ENCODE measurements around the gene NMNAT1. TPM values are rescaled to one million over a fixed set of nuclear protein-coding genes. Genes with fewer than 3 reads are reported as not detected.
A peak's percentile ranks its signal among the peaks of the same experiment; 100 is the strongest.

NMNAT1 gene
- total and polyA plus RNA-seq, 7 donors, result 5.1 to 14.6 (median 9.7) TPM

GRCh38 chr1:9927259-9927658 lies 16.0 kb upstream of the NMNAT1 start:
- H3K4me1 ChIP-seq, result no peaks in the 10 kb centered on the region
- 85 to 93% methylated on average over 5 of the region's 5 CpGs for WGBS, 2 donors
- no peaks in the 10 kb centered on the region for H3K9me3 ChIP-seq
- no peaks in the 10 kb centered on the region for H3K27me3 ChIP-seq
- no peak overlapping the region for H3K4me3 ChIP-seq
- intact Hi-C loops (cut with DNase I), result no loop called here
- DNase-seq, result no peak
- H3K36me3 ChIP-seq, result peaks cover 0 to 45% (median 5%) of the 10 kb centered on the region in 4 donors
- H3K27ac ChIP-seq, result no peak overlapping the region
- TF ChIP-seq POLR2AphosphoS5 (IDR thresholded peaks at IDR 0.05), result no peak
- no peak for TF ChIP-seq POLR2A (IDR thresholded peaks at IDR 0.05)
- no peak for TF ChIP-seq CTCF (IDR thresholded peaks at IDR 0.05)
- no peak for TF ChIP-seq EP300 (IDR thresholded peaks at IDR 0.05)

GRCh38 chr1:9929431-9930385 lies 13.6 kb upstream of the NMNAT1 start:
- WGBS, 2 donors, result 85 to 90% methylated on average over 15 of the region's 15 CpGs

DNA sequence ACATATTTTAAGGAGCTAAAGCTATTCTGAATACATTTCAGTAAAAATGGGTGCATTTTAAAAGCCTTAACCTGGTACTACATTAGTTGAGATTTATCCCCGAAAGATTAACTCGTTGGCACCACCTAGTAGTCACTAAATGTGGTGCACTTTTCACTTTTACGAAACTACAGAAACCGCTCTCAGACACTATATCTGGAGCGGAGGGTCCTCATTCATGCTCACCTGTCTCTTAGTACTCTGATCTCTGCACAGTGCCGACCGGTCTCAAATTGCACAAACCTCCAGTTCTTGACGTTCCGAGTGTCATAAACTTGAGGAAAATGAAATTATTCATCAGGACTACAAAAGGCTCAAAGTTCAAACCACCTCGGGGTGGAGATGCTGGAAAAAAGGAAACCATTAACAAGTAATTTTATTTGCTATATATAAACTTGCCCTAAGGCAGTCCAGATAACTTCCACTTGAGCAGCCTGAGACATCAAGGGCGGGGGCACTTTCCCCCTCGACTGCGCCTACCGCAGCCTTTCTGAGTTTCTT lies 806 bp upstream of the NMNAT1 start:
- no peaks in the 10 kb centered on the region for H3K27me3 ChIP-seq
- H3K36me3 ChIP-seq, result peaks cover 0 to 19% (median 2%) of the 10 kb centered on the region in 4 donors
- TF ChIP-seq POLR2AphosphoS5 (IDR thresholded peaks at IDR 0.05) (no peak), CTCF (IDR thresholded peaks at IDR 0.05) (peak in 3 of 4 experiments; percentile 29 to 35 (median 30)), POLR2A (IDR thresholded peaks at IDR 0.05) (no peak), EP300 (IDR thresholded peaks at IDR 0.05) (no peak)
- 0 to 1% methylated on average over 14 of the region's 14 CpGs for WGBS, 2 donors
- H3K27ac ChIP-seq, result peak overlapping the region; percentile 87 to 91 (median 88)
- peaks cover 0 to 22% (median 20%) of the 10 kb centered on the region in 4 donors for H3K4me1 ChIP-seq
- H3K4me3 ChIP-seq, result peak overlapping the region; percentile 65 to 75 (median 72)
- no peaks in the 10 kb centered on the region for H3K9me3 ChIP-seq
- no peak for DNase-seq
- intact Hi-C loops (cut with DNase I), result loop anchor here (2.0 to 10.0 kb wide), 5 partner anchors 32 to 482 kb away; partner anchors contain the start of genes CTNNBIP1 and UBE4B

More at GRCh38 chr1:9929431-9930385, 13.6 kb upstream of the NMNAT1 start:
- intact Hi-C loops (cut with DNase I), result no loop called here
- H3K27ac ChIP-seq, result peak overlapping the region in 1 of 4 donors; percentile 21
- H3K4me3 ChIP-seq, result no peak overlapping the region
- no peaks in the 10 kb centered on the region for H3K9me3 ChIP-seq
- H3K4me1 ChIP-seq, result no peaks in the 10 kb centered on the region
- DNase-seq, result no peak
- TF ChIP-seq EP300 (IDR thresholded peaks at IDR 0.05), result no peak
- TF ChIP-seq CTCF (IDR thresholded peaks at IDR 0.05), result no peak
- no peak for TF ChIP-seq POLR2A (IDR thresholded peaks at IDR 0.05)
- no peak for TF ChIP-seq POLR2AphosphoS5 (IDR thresholded peaks at IDR 0.05)
- H3K27me3 ChIP-seq, result no peaks in the 10 kb centered on the region
- peaks cover 0 to 67% (median 19%) of the 10 kb centered on the region in 4 donors for H3K36me3 ChIP-seq

DNA sequence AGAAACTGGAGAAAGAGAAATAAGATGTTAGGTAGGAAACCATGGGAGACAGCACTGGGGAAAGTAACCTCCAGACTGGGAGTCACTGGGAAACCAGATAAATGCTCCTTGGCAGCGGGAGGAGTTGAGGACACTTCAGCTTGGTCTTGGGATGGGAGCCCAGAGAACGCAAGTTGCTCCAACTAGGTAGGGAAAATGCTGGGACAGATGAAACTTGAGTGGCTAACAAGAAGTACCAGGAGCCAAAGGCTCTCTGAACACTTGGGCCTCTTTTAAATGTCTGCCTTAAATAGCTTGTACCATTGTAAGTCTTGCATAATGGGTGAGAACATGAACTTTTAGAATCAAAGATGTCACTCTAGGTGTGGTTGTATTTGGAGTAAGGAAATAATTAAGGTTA lies 3.0 kb downstream of the NMNAT1 start:
- Histone ChIP-seq H3K4me1 (peaks cover 0 to 24% (median 21%) of the 10 kb centered on the region in 4 donors), H3K4me3 (no peak overlapping the region), H3K27me3 (no peaks in the 10 kb centered on the region), H3K9me3 (no peaks in the 10 kb centered on the region), H3K27ac (no peak overlapping the region), H3K36me3 (peaks cover 0 to 7% (median 2%) of the 10 kb centered on the region in 4 donors)
- intact Hi-C loops (cut with DNase I), result loop anchor here (10.0 kb wide), 3 partner anchors 208 to 478 kb away; no protein-coding TSS in a partner anchor
- whole genome bisulfite sequencing, 2 donors, result 97 to 99% methylated on average over 2 of the region's 2 CpGs
- no peak for DNase-seq
- TF ChIP-seq POLR2AphosphoS5 (IDR thresholded peaks at IDR 0.05) (no peak), POLR2A (IDR thresholded peaks at IDR 0.05) (no peak), CTCF (IDR thresholded peaks at IDR 0.05) (no peak), EP300 (IDR thresholded peaks at IDR 0.05) (no peak)
